Measurements from ENCODE around the gene AFF1. TPM values are rescaled to one million over a fixed set of nuclear protein-coding genes. Genes with fewer than 3 reads are reported as not detected.
A peak's percentile ranks its signal among the peaks of the same experiment; 100 is the strongest.

AFF1 gene
- total RNA-seq, 4 donors from 2014 or later: 72.5 to 128 (median 108) TPM

DNA sequence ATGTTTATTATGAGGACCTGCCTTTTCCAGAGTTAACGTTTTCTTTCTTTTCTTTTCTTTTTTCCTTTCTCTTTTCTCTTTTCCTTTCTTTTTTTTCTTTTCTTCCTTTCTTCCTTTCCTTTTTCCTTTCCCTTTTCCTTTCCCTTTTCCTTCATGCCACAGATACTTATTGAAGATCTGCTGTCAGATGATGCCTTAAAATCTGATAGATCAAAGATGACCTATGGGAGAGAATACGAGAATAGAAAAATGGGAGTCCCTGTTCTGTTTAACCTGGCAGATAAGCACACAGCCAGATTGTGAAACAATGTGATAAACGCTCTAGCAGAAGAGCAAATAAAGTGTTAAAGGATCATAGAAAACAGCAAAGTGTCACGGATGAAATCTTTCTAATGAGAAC is 38.9 kb downstream of the AFF1 start:
- Histone ChIP-seq H3K4me1 (peaks cover 0 to 8% (median 0%) of the 10 kb centered on the region in 4 donors), H3K27ac (no peak overlapping the region)

DNA sequence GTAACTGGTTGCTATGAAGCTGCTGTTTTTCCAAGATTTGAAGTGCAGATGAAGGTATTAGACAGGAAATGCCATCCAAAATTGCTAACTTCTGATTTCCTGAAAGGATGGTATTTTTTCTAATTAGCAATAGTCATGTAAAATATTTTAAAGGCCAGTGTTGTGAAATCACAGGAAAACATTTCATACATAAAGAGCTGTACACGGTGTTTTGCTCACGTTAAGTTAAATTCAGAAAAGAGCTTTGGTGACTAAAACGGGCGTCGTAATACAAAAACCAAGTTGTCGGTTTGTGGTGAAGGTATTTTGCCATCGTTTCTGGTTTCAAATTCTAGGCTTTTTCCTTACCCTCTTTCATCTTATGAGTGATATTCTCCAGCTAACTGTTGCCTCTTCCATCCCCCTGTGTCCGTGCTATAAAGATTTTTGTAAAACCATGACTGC is 39.8 kb downstream of the AFF1 start:
- no peak overlapping the region for H3K4me3 ChIP-seq
- no peaks in the 10 kb centered on the region for H3K36me3 ChIP-seq
- H3K27ac ChIP-seq: no peak overlapping the region
- no peak for DNase-seq
- TF ChIP-seq, protein P1, sequence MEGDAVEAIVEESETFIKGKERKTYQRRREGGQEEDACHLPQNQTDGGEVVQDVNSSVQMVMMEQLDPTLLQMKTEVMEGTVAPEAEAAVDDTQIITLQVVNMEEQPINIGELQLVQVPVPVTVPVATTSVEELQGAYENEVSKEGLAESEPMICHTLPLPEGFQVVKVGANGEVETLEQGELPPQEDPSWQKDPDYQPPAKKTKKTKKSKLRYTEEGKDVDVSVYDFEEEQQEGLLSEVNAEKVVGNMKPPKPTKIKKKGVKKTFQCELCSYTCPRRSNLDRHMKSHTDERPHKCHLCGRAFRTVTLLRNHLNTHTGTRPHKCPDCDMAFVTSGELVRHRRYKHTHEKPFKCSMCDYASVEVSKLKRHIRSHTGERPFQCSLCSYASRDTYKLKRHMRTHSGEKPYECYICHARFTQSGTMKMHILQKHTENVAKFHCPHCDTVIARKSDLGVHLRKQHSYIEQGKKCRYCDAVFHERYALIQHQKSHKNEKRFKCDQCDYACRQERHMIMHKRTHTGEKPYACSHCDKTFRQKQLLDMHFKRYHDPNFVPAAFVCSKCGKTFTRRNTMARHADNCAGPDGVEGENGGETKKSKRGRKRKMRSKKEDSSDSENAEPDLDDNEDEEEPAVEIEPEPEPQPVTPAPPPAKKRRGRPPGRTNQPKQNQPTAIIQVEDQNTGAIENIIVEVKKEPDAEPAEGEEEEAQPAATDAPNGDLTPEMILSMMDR (IDR thresholded peaks at IDR 0.05): no peak
- TF ChIP-seq POLR2A (IDR thresholded peaks at IDR 0.05): no peak
- H3K4me1 ChIP-seq: peaks cover 0 to 8% (median 3%) of the 10 kb centered on the region in 4 donors
- H3K27me3 ChIP-seq: no peaks in the 10 kb centered on the region
- no peaks in the 10 kb centered on the region for H3K9me3 ChIP-seq

More for the DNA sequence above, 38.9 kb downstream of the AFF1 start:
- no peaks in the 10 kb centered on the region for H3K9me3 ChIP-seq
- no peak for DNase-seq
- no peaks in the 10 kb centered on the region for H3K36me3 ChIP-seq
- no peaks in the 10 kb centered on the region for H3K27me3 ChIP-seq
- H3K4me3 ChIP-seq: no peak overlapping the region
- TF ChIP-seq, protein P1 (IDR thresholded peaks at IDR 0.05): no peak
- TF ChIP-seq POLR2A (IDR thresholded peaks at IDR 0.05): no peak

- TF ChIP-seq, protein P1 (IDR thresholded peaks at IDR 0.05): no peak
- no peak for TF ChIP-seq POLR2A (IDR thresholded peaks at IDR 0.05)
- no peaks in the 10 kb centered on the region for H3K9me3 ChIP-seq
- H3K36me3 ChIP-seq: no peaks in the 10 kb centered on the region
- DNase-seq: no peak
- no peak overlapping the region for H3K27ac ChIP-seq
- H3K27me3 ChIP-seq: no peaks in the 10 kb centered on the region
- H3K4me1 ChIP-seq: peaks cover 0 to 8% (median 3%) of the 10 kb centered on the region in 4 donors
- H3K4me3 ChIP-seq: no peak overlapping the region
These were observed 41.1 kb downstream of the AFF1 start for GRCh38 chr4:86975927-86976326.

DNA sequence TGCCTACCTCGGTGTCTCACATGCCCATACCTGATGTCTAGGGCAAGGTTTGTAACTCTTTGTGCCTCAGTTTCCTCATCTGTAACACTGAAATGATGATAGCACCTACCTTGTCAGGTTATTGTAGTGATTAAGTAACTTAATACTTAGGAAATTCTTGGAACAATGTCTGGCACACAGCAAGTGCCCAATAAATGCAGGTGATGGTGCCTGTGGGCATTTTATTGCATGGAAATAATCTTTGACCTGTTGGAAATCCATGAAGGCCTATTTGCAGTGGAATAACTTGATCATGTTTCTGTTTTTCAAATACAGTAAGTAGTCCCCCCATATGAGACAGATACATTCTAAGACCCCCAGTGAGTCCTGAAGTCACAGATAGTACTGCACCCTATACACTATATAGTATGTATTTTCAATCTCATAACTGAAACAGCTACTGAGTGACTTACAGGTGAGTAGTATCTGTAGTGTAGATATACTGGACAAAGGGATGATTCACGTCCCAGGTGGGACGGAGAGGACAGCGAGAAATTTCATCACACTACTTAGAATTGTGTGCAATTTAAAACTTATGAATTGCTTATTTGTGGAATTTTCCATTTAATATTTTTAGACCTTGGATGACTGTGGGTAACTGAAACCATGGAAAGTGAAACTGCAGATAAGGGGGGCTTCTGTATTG is 42.1 kb downstream of the AFF1 start:
- Histone ChIP-seq H3K4me1 (peaks cover 0 to 8% (median 5%) of the 10 kb centered on the region in 4 donors), H3K9me3 (no peaks in the 10 kb centered on the region), H3K27ac (peak overlapping the region in 2 of 4 donors; percentile 39 to 45), H3K36me3 (no peaks in the 10 kb centered on the region), H3K4me3 (no peak overlapping the region), H3K27me3 (no peaks in the 10 kb centered on the region)
- DNase-seq: no peak
- no peak for TF ChIP-seq POLR2A (IDR thresholded peaks at IDR 0.05)
- TF ChIP-seq, protein P1 (IDR thresholded peaks at IDR 0.05): no peak

GRCh38 chr4:86977621-86978184 is 42.9 kb downstream of the AFF1 start:
- Histone ChIP-seq H3K36me3 (no peaks in the 10 kb centered on the region), H3K27ac (peak overlapping the region in 2 of 4 donors; percentile 39 to 45), H3K4me1 (peaks cover 0 to 8% (median 5%) of the 10 kb centered on the region in 4 donors), H3K9me3 (no peaks in the 10 kb centered on the region), H3K27me3 (no peaks in the 10 kb centered on the region), H3K4me3 (no peak overlapping the region)
- peak in 1 of 3 donors; percentile 81 for DNase-seq
- TF ChIP-seq POLR2A (IDR thresholded peaks at IDR 0.05): no peak
- TF ChIP-seq, protein P1 (IDR thresholded peaks at IDR 0.05): no peak
